Fibroblast of lung (primary cell): ENCODE measurements around the gene SRRM3. TPM values are rescaled to one million over a fixed set of nuclear protein-coding genes. Genes with fewer than 3 reads are reported as not detected.
A peak's percentile ranks its signal among the peaks of the same experiment; 100 is the strongest.

Experiments used
- DNase-seq, 2 donors: peaks; one replicate each; pipeline versions ENCODE4 v3.0.0 to v3.0.0-alpha.2; 2010; ENCODE audit warnings: low read depth in 2 of 2
- H2AFZ ChIP-seq: 2 replicates; pipeline ENCODE4 v1.5.1; 2012; ENCODE audit warnings: low read length, control low read depth, inconsistent platforms
- H3K27ac ChIP-seq: 2 replicates; pipeline ENCODE4 v1.5.1; 2011; ENCODE audit warnings: low read length, control low read depth; ENCODE audit not compliant: insufficient read depth
- H3K27me3 ChIP-seq: 2 replicates; pipeline ENCODE4 v1.5.1; 2011; ENCODE audit warnings: mild to moderate bottlenecking, low read length; ENCODE audit not compliant: control insufficient read depth, insufficient read depth
- H3K36me3 ChIP-seq: 2 replicates; pipeline ENCODE4 v1.5.1; 2011; ENCODE audit warnings: low read length; ENCODE audit not compliant: control insufficient read depth, insufficient read depth
- H3K4me1 ChIP-seq: 2 replicates; pipeline ENCODE4 v1.5.1; 2011; ENCODE audit warnings: low read length; ENCODE audit not compliant: control insufficient read depth, insufficient read depth; ENCODE audit errors: extremely low read depth
- H3K4me2 ChIP-seq: 2 replicates; pipeline ENCODE4 v1.5.1; 2011; ENCODE audit warnings: low read length, control low read depth; ENCODE audit not compliant: insufficient read depth; ENCODE audit errors: extremely low read depth
- H3K4me3 ChIP-seq, 4 experiments: fragments of 200-600 bp in 1 of 4; sonication (generic) in 1 of 4; replicated peaks in 1 of 4; 2 replicates each; pipeline ENCODE4 v1.5.1; 2011 to 2016; ENCODE audit warnings: low read length in 4 of 4, low read depth in 3 of 4, mild to moderate bottlenecking in 3 of 4, control low read depth in 2 of 4, inconsistent platforms in 1 of 4, mixed read lengths in 1 of 4; ENCODE audit not compliant: insufficient read depth in 1 of 4; ENCODE audit errors: control extremely low read depth in 1 of 4
- H3K79me2 ChIP-seq: 2 replicates; pipeline ENCODE4 v1.5.1; 2012; ENCODE audit warnings: mild to moderate bottlenecking, low read length, inconsistent platforms; ENCODE audit not compliant: control insufficient read depth, insufficient read depth
- H3K9ac ChIP-seq: 2 replicates; pipeline ENCODE4 v1.5.1; 2011; ENCODE audit warnings: mild to moderate bottlenecking, low read length, control low read depth; ENCODE audit not compliant: insufficient read depth
- H3K9me3 ChIP-seq: 2 replicates; pipeline ENCODE4 v1.5.1; 2012; ENCODE audit warnings: low read depth, low read length; ENCODE audit not compliant: control insufficient read depth, insufficient read depth
- H4K20me1 ChIP-seq: 2 replicates; pipeline ENCODE4 v1.5.1; 2011; ENCODE audit warnings: low read length; ENCODE audit not compliant: control insufficient read depth, insufficient read depth; ENCODE audit errors: extremely low read depth
- CTCF ChIP-seq, 2 donors: IDR thresholded peaks in 1 of 2; conservative IDR thresholded peaks in 1 of 2; 1 replicate in 1 of 2; 2 replicates in 1 of 2; pipeline ENCODE4 v1.5.1; 2011 to 2012; ENCODE audit warnings: low read length in 2 of 2, control low read depth in 1 of 2, inconsistent platforms in 1 of 2, low read depth in 1 of 2, mild to moderate bottlenecking in 1 of 2
- EZH2 ChIP-seq: IDR thresholded peaks from 2 replicates; pipeline ENCODE4 v1.5.1; 2012; ENCODE audit warnings: low read length, control low read depth, mild to moderate bottlenecking; ENCODE audit errors: missing control alignments
- polyA plus RNA-seq, 2 donors: library from polyadenylated mRNA; depleted of rRNA in 1 of 2; stranded (reverse) in 1 of 2; unstranded in 1 of 2; fragments of >200 nt; gene quantifications; 2 replicates each; pipeline ENCODE4 v1.2.1, GENCODE V29; 2011 to 2012; ENCODE audit warnings: missing spikeins in 1 of 2
- total RNA-seq: library from RNA; depleted of rRNA; stranded (reverse); fragments of >200 nt; gene quantifications from 2 replicates; pipeline ENCODE4 v1.2.1, GENCODE V29; 2014

The SRRM3 gene
- total and polyA plus RNA-seq, 2 donors (not counting 1 experiment from before 2014, with no cell fraction given) = 0.40 to 1.7 TPM

- no peak overlapping the region for H2AFZ ChIP-seq
- H3K4me1 ChIP-seq = no peaks in the 10 kb centered on the region
These were observed 53.1 kb downstream of the SRRM3 start for GRCh38 chr7:76254781-76255180.

GRCh38 chr7:76257973-76258372 lies 56.3 kb downstream of the SRRM3 start:
- Histone ChIP-seq H3K4me1 (no peaks in the 10 kb centered on the region), H3K27ac (no peak overlapping the region), H3K79me2 (no peaks in the 10 kb centered on the region), H2AFZ (no peak overlapping the region), H3K36me3 (no peaks in the 10 kb centered on the region), H4K20me1 (no peaks in the 10 kb centered on the region), H3K4me2 (no peak overlapping the region), H3K9ac (no peak overlapping the region), H3K9me3 (no peaks in the 10 kb centered on the region), H3K27me3 (peaks cover 2% of the 10 kb centered on the region), H3K4me3 (no peak overlapping the region)
- no peak for DNase-seq
- TF ChIP-seq CTCF (conservative IDR thresholded peaks at IDR 0.05 in 1 of 2, IDR thresholded peaks at IDR 0.05 in 1 of 2; ENCODE audit: low read depth in 1 of 2, low read length in 2 of 2) = no peak
- no peak for TF ChIP-seq EZH2

More at GRCh38 chr7:76254781-76255180, 53.1 kb downstream of the SRRM3 start:
- no peak overlapping the region for H3K9ac ChIP-seq
- peaks cover 2% of the 10 kb centered on the region for H3K27me3 ChIP-seq
- H3K79me2 ChIP-seq = no peaks in the 10 kb centered on the region
- H3K4me3 ChIP-seq = no peak overlapping the region
- DNase-seq = no peak
- H3K4me2 ChIP-seq = no peak overlapping the region
- H3K36me3 ChIP-seq = no peaks in the 10 kb centered on the region
- H3K27ac ChIP-seq = no peak overlapping the region
- no peaks in the 10 kb centered on the region for H3K9me3 ChIP-seq
- H4K20me1 ChIP-seq = no peaks in the 10 kb centered on the region
- TF ChIP-seq CTCF (conservative IDR thresholded peaks at IDR 0.05 in 1 of 2, IDR thresholded peaks at IDR 0.05 in 1 of 2; ENCODE audit: low read depth in 1 of 2, low read length in 2 of 2) (no peak), EZH2 (no peak)

GRCh38 chr7:76259124-76260093 lies 57.7 kb downstream of the SRRM3 start:
- Histone ChIP-seq H3K4me2 (no peak overlapping the region), H3K27ac (no peak overlapping the region), H3K36me3 (no peaks in the 10 kb centered on the region), H3K9me3 (no peaks in the 10 kb centered on the region), H3K4me1 (no peaks in the 10 kb centered on the region), H2AFZ (no peak overlapping the region), H4K20me1 (peaks cover 2% of the 10 kb centered on the region), H3K79me2 (no peaks in the 10 kb centered on the region), H3K4me3 (no peak overlapping the region), H3K9ac (no peak overlapping the region), H3K27me3 (peaks cover 2% of the 10 kb centered on the region)
- no peak for DNase-seq
- no peak for TF ChIP-seq CTCF (conservative IDR thresholded peaks at IDR 0.05 in 1 of 2, IDR thresholded peaks at IDR 0.05 in 1 of 2; ENCODE audit: low read depth in 1 of 2, low read length in 2 of 2)
- TF ChIP-seq EZH2 = peak; percentile 38
